Hypothalamus (tissue), 51 donors: ENCODE results near the gene ZNF281.
A peak's percentile ranks its signal among the peaks of the same experiment; 100 is the strongest.
"Not testable (repeated sequence)": the region's sequence is repeated elsewhere in the genome, so short reads cannot be mapped to it uniquely, and the experiment has no call there.

Experiments
- DNase-seq, 51 donors: peaks; one replicate each; lab custom pipeline; 2025; lab: John Stamatoyannopoulos, UW

Gene ZNF281, protein sequence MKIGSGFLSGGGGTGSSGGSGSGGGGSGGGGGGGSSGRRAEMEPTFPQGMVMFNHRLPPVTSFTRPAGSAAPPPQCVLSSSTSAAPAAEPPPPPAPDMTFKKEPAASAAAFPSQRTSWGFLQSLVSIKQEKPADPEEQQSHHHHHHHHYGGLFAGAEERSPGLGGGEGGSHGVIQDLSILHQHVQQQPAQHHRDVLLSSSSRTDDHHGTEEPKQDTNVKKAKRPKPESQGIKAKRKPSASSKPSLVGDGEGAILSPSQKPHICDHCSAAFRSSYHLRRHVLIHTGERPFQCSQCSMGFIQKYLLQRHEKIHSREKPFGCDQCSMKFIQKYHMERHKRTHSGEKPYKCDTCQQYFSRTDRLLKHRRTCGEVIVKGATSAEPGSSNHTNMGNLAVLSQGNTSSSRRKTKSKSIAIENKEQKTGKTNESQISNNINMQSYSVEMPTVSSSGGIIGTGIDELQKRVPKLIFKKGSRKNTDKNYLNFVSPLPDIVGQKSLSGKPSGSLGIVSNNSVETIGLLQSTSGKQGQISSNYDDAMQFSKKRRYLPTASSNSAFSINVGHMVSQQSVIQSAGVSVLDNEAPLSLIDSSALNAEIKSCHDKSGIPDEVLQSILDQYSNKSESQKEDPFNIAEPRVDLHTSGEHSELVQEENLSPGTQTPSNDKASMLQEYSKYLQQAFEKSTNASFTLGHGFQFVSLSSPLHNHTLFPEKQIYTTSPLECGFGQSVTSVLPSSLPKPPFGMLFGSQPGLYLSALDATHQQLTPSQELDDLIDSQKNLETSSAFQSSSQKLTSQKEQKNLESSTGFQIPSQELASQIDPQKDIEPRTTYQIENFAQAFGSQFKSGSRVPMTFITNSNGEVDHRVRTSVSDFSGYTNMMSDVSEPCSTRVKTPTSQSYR

DNA sequence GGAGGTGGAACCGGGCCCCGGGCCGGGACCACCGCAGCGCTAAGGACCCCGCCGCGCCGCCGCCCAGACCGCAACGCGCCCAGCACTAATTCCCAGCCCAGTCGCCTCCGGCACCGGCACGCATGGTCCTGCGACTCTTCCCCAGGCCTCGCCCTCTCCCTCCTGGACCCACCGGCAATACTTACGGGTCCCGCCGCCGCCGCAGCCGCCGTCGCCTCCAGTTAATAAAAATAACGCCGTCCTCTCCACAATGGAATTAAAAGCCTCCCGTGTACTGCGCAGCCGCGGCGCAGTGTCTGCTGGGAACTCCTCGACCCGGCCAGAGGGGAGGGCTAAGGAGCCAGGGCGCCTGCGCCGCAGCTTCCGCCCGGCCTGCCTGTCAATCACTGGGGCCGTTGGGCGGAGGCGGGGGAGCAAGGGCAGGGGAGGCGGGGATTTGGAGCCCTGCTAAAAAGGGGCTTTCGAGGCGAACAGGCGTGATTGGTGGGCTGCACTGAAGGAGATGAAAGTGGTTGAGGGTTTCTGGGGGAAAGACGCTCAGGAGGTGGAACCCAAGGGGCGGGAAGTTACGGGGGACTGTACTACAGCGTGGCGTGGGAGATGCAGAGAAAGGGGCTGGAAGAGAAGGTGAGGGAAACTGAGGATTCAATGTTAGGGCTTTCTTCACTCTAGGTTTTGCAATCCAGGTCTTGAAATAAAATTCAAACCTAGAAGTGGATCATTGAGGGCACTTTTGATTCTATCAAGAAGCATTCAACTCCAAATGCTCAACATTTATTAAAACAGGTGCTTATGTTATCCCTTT, at the start of gene ZNF281:
Gene ZNF281, minus strand, starts transcription at position 276 of the 805 bp plus-strand sequence. CDS start 331 bp downstream, outside the sequence.
- DNase-seq: peak; percentile 66 to 97 (median 90)

DNA sequence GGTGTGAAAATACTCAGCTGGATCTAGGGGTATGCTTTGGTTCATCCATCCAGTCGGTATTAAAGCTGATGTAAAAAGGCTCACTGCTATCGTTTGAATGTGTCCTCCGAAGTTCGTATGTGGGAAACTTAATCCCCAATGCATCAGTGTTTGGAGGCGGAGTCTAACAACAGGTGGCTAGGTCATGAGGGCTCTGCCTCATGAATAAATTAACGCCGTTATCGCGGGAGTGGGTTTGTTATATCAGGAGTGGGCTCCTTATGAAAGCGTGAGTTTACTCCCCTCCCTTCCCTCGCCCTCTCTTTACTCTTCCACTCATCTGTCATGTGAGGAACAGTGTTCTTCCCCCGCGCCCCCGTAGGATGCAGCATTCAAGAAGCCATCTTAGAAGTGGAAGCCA, 48.9 kb upstream of the ZNF281 start:
- DNase-seq: no peak

DNA sequence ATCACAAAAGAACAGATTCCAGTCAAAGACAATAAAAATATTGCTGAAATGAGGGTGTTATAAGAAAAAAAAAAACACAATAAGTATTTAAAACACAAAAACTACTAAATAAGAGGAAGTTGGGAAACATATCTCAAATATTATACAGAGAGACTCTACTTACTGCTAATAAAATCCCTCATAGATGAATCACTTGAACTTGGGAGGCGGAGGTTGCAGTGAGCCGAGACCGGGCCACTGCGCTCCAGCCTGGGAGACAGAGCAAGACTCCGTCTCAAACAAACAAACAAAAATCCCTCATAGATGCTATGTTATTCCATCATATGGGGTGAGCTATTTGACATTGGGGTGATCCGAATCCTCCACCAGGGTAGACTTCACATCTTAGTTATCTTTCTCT, 48.0 kb upstream of the ZNF281 start:
- no peak for DNase-seq

DNA sequence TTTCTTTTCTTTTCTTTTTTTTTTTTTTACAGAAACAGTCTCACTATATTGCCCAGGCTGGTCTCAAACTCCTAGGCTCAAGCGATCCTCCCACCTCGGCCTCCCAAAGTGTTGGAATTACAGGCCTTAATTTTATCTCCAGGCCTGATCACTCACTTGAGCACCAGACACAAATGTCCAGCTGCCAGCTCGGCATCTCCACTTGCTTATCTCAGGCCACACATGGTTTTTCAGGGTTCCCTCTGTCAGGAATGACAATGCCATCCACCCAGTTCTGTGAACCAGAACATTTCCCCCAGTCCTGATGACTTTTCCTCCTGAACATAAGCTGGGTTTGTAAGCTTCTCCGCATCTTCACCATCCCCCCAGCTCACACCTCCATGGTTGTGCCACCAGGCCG, 44.6 kb upstream of the ZNF281 start:
- no peak for DNase-seq

DNA sequence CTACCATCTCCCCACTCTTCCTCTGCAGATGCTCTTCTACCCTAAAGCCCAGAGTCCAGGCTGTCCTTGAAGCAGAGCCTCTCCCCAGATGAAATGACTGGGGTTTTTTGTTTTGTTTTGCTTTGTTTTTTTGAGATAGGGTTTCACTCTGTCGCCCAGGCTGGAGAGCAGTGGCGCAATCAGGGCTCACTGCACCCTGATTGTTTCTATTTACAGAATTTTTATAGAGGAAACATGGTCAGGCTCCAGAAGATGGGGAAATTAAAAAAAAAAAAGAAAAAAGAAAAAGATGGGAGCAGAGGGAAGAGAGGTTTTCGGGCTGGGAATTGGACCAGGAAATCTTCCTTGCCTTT, 43.7 kb upstream of the ZNF281 start:
- DNase-seq: no peak

DNA sequence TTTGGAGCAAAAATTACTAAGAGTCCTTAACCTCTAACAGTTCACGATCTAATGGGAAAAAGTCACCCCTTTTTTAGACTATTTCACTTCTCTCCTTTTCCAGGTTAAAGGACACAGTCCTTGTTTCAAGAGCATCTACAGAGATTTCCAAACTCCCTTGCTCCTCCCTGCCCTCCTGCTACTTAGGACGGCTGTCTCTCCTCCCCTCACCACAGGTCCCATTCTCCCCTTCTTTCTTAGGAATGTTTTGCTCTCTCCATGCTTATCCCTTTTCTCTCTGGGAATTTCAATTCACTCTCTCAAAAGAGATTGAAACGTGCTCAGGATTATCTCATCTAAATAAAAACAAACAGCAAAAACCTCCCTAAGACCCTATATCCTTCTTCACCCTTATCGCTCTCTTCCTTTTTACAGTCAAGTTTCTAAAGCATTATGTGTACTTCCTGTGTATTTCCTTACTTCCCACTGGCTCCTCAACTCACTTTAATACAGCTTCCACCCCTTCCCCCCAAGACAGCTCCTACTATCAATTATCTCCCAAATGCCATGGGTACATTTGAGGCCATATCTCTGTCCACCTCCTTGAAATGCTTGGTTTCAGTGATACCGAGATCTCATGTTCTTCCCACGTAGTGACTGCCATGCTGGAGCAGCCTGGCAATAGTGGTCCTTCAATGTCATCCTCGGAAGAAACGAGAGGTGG, 43.2 kb upstream of the ZNF281 start:
- DNase-seq: no peak

DNA sequence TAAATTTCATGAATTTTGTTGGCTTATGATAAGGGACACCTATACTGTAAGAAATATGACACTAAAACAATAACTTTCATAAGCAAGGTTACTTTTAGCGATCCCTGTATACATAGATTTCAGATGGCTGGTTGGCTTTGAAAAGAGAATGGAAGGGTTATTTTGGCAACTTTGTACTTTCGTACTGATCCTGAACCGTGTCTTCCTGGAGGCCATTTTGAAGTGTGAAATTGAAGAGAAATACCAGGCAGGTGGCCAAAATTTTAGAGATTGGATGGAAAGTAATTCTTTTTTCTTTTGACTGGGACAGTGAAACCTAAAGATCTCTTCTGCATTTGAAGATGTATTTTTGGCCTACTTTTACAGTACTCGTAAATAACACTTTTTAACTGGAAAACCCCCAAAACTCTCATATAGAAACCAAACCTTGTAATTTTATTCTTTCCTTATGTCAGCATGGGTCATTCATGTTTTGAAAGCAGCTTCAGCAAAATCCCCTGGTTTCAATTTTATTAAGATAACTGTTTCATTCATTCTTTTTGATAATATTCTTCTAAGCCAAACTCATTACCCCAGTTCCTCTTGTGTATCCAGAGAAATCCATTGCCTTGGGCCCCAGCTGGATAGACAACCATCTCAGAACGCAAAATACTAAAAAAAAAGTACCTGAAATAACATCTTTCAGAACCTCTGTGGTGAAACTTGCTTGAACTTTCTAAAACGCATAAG, 38.4 kb upstream of the ZNF281 start:
- no peak for DNase-seq

DNA sequence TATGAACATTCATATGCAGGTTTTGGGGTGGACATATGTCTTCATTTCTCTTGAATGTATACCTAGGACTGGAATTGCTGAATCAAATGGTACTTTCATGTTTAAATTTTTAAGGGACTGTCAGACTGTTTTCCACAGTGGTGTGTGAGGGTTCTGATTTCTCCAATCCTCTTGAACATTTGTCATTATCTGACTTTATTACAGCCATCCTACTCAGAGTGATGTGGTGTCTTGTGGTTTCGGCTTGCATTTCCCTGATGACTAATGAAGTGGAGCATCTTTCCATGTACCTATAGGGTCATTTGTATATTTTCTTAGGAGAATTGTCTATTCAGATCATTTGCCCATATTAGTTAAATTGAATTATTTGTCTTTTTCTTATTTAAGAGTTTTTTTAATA, 35.4 kb upstream of the ZNF281 start:
- no peak for DNase-seq

DNA sequence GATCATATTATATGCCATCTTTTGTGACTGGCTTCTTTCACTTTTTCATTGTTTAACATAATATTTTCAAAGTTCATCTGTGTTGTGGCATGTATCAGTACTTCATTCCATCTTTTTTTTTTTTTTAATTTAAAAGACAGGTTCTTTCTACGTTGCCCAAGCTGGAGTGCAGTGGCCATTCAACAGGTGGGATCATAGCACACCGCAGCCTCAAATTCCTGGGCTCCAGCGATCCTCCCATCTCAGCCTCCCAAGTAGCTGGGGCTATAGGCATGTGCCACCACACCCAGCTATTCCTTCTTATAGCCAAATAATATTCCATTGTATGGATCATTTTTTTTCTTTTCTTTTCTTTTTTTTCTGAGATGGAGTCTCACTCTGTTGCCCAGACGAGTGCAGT, 34.6 kb upstream of the ZNF281 start:
- no peak for DNase-seq

DNA sequence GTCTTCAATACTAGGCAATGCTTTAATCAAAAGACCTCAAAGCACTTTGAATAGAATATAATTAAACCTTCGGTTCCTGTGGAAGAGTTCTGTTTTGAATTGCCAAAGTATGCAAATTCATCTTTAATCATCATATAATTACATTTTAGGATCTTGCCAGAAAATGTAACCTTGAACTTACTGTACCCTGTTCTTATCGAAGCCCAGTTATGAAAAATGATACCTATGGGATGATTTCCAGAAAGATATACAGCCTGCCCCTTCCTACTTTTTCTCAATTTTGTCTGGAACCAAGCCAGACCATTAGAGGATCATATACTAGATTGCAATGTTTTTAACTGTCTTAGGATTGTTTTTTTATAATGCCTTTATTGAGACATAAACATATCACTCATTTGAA, 34.0 kb upstream of the ZNF281 start:
- DNase-seq: no peak

DNA sequence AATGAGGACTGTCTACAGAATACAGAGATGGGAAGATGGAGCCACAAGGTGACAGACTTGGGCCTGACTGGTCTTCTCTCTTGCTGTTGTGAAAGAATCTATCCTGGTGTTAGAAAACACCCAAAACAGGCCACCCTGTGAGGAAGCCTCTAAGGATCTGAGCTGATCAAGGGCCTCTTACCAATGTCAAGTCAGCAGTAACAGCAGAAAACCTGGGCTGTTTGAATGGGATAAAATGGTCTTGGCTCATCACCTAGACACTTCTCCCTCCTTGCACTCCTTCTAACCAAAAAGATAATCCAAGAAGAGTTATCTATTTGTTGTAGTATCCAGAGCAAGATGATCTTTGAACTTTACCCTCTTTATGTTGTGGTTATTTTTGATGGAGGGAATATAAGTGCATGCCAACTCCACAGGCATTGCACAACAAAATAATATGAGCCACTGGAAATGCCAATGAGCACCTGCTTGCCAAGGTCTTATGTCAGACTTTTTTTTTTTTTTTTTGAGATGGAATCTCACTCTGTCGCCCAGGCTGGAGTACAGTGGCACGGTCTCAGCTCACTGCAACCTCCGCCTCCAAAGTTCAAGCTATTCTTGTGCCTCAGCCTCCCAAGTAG, 32.8 kb upstream of the ZNF281 start:
- no peak for DNase-seq

DNA sequence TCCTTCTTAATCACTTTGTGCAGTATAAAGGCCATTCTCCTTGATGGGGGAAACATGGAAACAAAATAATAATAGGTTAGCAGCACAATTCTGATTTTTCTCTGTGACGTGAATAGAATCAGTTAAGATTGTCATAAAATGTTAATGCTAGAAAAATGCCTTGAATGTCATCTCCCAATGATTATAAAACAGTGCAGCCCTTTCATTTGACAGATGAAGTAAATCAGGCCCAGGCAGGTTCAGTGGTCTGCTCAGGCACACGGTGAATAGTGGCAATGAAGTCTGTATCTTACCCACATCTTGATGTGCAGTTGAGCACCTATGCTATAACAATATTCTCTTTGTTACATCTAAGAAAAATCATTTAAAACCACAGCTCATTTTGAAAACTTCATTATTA, 32.2 kb upstream of the ZNF281 start:
- no peak for DNase-seq

DNA sequence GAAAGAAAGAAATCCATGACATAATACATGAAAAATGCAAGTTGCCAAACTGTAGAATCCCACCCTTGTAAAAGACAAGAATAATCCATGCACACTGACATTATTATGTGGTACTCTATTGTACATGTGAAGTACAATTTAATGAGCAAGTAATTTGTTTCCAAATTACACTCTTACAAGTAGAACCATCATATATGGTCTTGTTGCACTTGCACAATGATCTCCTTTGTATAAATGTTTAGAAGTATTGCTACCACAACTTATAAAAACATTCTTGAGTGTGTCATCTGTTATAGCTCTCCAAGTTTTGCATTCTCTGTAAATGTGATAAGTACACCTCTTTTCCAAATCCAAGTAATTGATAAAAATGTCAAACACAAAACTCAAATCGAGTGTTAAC, 29.1 kb upstream of the ZNF281 start:
- no peak for DNase-seq

DNA sequence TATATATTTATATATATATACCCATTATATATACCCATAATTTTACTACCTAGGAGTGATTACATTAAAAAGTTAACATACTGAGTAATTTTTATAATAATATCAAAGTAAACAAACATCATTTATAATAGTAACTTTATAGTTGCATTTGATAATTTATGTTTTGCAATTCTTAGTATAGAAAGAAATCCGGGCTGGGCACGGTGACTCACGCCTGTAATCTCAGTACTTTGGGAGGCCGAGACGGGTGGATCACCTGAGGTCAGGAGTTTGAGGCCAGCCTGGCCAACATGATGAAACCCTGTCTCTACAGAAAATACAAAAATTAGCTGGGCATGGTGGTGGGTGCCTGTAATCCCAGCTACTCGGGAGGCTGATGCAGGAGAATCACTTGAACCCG, 28.6 kb upstream of the ZNF281 start:
- DNase-seq: not testable (repeated sequence)

DNA sequence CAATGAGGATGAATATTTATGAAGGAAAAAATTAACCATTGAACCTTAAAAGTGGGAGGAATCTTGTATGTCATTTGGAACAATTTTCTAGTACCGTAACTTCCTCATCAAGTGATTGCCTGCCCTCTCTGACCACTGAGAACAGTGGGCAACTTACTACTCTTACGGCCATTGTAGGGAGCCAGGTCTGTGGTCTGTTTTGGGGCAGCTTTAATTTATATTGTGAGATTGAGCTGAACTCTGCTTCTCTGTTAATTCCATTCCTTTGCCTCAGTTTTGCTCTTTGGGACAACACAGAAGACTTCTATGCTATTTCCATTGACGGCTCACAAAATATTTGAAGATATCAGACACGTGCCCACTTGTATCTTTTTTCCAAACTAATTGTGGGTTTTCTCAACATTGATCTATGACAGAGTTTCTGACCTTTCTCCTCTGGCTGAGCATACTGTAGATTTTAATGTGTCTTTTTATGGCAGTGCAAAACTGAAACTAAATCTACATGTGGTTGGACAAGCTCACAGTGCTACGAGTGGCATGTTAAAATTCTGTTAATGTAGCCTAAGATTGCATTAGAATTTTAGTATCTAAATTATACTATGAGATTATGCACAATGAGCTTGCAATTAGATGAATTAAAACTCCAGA, 27.8 kb upstream of the ZNF281 start:
- no peak for DNase-seq

DNA sequence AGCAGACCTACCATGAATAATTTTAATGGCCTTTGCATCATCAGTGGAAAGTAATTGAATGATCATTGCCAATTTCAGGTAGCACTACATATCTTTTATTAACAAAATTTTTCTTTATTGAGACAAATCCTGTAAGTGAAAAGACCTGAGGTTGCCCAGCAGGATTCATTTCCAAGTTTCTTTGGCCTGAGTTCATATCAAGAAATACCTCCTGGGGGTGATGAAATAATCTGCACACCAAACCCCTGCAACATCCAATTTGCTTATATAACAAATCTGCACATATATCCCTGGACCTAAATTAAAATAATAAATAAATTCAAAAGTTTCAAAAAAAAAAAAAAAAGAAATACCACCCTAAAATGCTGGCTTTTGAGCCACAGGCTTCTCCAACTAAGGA, 27.3 kb upstream of the ZNF281 start:
- no peak for DNase-seq

DNA sequence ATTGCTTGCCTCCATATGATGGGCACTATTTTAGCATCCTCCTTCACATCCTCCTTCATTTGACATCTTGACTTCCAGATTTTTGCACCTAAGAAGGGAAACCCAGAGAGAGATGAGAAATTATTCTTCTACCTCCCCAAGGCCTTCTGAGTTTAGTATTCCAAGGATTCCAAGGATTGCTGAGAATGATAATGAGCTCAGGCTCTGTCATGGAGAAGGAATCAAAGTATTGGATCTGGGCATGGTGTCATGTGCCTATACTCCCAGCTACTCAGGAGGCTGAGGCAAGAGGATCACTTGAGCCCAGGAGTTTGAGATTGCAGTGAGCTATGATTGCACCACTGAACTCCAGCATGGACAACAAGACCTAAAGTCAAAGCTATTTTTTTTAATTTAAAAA, 26.6 kb upstream of the ZNF281 start:
- no peak for DNase-seq

DNA sequence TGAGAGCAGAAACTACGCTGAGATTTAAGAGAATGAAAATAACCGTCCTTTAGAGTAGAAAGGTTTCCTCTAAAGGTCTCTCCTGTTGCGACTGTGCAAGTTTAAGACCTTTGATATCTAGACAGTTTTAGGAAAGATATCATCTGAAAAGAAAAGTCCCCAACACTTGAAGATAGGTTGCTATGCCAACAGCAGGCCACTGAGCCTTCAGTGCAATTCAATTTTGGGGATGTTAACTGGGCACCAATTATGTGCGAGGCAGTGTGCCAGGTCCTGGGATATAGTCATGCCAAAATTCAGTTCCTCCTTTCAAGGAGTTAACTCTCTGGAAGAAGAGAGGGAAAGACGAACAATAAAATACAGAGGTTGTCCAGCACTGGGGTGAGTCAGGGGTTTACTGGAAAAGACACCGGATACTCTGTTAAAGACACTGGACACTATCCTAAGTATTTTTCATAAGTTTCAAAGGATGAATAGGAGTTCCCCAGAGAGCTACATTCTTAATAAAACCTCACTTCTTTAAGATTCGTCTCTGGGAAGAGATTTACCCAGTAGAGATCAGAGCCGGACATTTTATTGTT, 25.5 kb upstream of the ZNF281 start:
- no peak for DNase-seq
